ENCODE results near the gene IGF2R. TPM values are rescaled to one million over a fixed set of nuclear protein-coding genes. Genes with fewer than 3 reads are reported as not detected.

IGF2R gene
- total RNA-seq, 1 donor from 2014 or later = 156 TPM

DNA sequence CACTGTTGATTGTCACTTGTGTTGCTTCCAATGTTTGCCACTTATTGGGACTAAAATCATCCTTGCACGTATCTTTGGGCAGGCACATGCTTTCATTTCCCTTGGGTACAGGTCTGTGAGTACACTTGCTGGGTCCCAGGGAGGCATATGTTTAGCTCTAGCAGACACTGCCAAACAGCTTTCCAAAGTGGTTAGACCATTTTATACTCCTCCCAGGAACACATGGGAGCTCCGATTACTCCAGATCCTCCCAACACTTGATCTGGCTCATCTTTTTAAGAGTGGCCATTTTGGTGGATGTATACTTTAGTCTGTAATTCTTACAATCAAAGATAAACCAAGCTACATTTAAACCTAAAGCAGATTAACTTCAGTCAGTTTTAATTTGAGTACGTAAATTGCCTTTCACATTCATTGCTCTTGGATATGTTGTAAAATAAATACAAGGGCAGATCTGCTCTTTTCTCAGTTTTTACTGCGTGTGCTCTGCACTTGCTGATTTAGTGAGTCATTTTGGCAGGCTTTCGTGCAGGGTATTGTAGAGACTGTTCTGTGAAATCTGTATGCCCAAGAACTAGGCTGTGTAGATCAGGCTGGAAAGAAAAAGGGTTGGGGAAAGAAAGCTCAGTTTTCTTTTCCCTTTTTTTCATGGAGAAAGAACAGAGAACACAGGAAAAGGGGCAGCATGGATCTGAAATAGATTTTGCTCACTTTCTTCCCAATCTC lies 172.3 kb downstream of the IGF2R start:
- no peak overlapping the region for H3K27ac ChIP-seq
- no peaks in the 10 kb centered on the region for H3K9me3 ChIP-seq
- H3K36me3 ChIP-seq = no peaks in the 10 kb centered on the region
- no peaks in the 10 kb centered on the region for H3K4me1 ChIP-seq
- TF ChIP-seq, protein P1, sequence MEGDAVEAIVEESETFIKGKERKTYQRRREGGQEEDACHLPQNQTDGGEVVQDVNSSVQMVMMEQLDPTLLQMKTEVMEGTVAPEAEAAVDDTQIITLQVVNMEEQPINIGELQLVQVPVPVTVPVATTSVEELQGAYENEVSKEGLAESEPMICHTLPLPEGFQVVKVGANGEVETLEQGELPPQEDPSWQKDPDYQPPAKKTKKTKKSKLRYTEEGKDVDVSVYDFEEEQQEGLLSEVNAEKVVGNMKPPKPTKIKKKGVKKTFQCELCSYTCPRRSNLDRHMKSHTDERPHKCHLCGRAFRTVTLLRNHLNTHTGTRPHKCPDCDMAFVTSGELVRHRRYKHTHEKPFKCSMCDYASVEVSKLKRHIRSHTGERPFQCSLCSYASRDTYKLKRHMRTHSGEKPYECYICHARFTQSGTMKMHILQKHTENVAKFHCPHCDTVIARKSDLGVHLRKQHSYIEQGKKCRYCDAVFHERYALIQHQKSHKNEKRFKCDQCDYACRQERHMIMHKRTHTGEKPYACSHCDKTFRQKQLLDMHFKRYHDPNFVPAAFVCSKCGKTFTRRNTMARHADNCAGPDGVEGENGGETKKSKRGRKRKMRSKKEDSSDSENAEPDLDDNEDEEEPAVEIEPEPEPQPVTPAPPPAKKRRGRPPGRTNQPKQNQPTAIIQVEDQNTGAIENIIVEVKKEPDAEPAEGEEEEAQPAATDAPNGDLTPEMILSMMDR (IDR thresholded peaks at IDR 0.05) = no peak
- intact Hi-C loops (cut with DNase I) = no loop called here
- no peak overlapping the region for H3K4me3 ChIP-seq
- ATAC-seq = no peak
- H3K27me3 ChIP-seq (ENCODE audit: low read depth) = no peaks in the 10 kb centered on the region
- DNase-seq = no peak

DNA sequence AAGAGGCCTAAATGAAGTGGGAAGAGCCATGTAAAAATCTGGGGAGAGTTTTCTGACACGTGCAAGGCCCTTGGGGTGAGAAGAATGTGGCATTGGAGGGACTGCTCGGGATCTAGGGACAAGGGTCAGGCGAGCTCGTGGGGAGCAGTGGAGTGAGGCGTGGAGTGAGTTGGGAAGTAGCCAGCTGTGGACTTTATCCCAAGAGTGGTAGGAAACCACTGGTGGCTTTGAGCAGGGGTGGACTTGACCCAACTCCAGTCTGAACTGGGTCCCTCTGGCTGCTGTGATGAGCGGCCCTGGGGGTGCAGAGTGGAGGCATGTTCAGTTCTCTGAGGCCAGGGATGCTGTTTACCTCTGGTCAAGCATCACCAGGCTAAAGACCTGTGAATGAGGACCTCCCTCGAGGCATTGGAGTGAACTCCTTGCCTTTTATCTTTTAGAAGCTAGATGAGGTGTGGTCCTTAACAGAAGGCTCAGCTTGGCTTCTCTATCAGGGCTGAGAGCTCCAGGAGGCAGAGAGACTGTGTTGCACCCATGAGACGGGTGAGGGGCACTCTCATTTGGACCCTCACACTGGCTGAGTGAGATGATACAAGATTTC lies 173.3 kb downstream of the IGF2R start:
- no peaks in the 10 kb centered on the region for H3K9me3 ChIP-seq
- no peaks in the 10 kb centered on the region for H3K27me3 ChIP-seq (ENCODE audit: low read depth)
- no peaks in the 10 kb centered on the region for H3K4me1 ChIP-seq
- intact Hi-C loops (cut with DNase I) = no loop called here
- no peak overlapping the region for H3K27ac ChIP-seq
- TF ChIP-seq, protein P1 (IDR thresholded peaks at IDR 0.05) = no peak
- DNase-seq (no peak), ATAC-seq (no peak)
- no peaks in the 10 kb centered on the region for H3K36me3 ChIP-seq
- no peak overlapping the region for H3K4me3 ChIP-seq

DNA sequence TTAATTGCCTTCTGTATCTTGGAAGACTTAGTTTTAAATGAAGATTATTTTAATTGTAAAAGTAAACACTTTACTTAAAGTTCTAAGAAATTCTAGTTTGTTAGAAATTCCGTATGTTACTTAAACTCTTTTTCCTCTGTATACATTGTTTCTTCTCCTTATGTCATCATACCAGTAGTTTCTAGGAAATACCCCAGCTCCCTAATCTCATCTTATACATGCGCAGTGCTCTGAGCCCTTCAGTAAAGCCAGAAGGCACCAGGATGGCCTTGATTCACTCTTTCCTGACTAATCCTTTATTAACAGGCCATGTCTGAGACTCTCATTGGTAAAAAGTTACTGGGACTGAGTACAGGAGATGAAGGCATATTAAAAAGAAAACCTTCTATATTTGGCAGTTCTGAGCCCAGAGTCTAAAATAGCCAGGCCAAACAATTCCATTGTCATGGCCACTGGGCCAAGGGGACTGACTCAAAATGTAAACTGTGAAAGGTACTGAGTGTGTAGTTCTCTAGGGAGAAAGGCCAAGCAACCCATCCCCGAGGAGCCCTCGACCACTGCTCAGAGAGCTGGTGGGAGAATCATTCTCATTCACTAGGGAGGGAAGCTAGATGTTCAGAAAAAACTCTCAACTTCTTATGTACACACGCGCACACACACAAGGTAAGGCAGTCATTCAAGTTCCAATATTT lies 177.7 kb downstream of the IGF2R start:
- Histone ChIP-seq H3K9me3 (no peaks in the 10 kb centered on the region), H3K27me3 (ENCODE audit: low read depth) (no peaks in the 10 kb centered on the region), H3K4me3 (no peak overlapping the region), H3K27ac (no peak overlapping the region), H3K36me3 (no peaks in the 10 kb centered on the region), H3K4me1 (no peaks in the 10 kb centered on the region)
- intact Hi-C loops (cut with DNase I) = no loop called here
- DNase-seq = no peak
- ATAC-seq = no peak
- TF ChIP-seq, protein P1 (IDR thresholded peaks at IDR 0.05) = no peak

DNA sequence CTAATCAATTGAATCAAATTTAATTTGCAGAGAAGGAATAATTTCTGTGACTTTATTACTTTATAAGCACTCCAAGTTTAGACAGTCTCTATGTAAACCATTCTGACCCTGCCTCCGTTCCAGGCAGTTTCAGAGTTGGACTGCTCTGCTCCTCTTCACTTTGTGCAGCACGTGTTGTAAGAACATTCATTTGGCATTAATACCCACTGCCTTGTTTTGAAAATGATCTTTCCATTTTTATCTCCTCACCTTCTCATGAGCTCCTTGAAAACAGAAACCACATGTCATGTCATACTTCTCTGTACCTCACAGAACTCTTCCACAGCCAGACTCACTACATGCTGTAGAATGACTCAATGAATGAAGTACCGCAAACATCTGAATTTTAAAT lies 178.3 kb downstream of the IGF2R start:
- Histone ChIP-seq H3K27ac (no peak overlapping the region), H3K4me3 (no peak overlapping the region), H3K4me1 (no peaks in the 10 kb centered on the region), H3K9me3 (no peaks in the 10 kb centered on the region), H3K27me3 (ENCODE audit: low read depth) (no peaks in the 10 kb centered on the region), H3K36me3 (no peaks in the 10 kb centered on the region)
- DNase-seq (no peak), ATAC-seq (no peak)
- intact Hi-C loops (cut with DNase I) = no loop called here
- TF ChIP-seq, protein P1 (IDR thresholded peaks at IDR 0.05) = no peak

DNA sequence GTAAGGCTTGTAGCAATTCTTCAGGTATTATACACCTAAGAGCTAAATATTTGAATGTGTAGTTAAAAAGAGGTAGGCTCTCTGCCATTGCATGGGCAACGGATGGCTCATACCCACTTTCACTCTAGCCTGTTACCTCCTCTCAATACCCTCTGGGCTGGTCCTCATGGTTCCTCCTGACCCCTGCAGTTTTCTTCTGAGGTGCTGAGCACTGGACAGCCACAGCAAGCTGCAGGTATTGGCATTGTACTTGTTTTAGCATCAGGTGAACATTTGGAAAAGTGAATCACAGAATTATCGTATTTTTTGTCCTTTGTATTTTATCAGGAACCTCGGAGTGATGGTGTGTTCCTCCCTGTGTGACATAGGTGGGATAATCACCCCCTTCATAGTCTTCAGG lies 185.6 kb downstream of the IGF2R start:
- Histone ChIP-seq H3K9me3 (no peaks in the 10 kb centered on the region), H3K27ac (no peak overlapping the region), H3K27me3 (ENCODE audit: low read depth) (no peaks in the 10 kb centered on the region), H3K4me3 (no peak overlapping the region), H3K36me3 (no peaks in the 10 kb centered on the region), H3K4me1 (no peaks in the 10 kb centered on the region)
- TF ChIP-seq, protein P1 (IDR thresholded peaks at IDR 0.05) = no peak
- ATAC-seq (no peak), DNase-seq (no peak)
- intact Hi-C loops (cut with DNase I) = no loop called here
